Lower lobe of right lung (tissue), 2 donors: ENCODE data around the gene LRP8. TPM values are rescaled to one million over a fixed set of nuclear protein-coding genes. Genes with fewer than 3 reads are reported as not detected.
A peak's percentile ranks its signal among the peaks of the same experiment; 100 is the strongest.

Experiments used
- ATAC-seq, 2 donors: fragments of 200-7000 bp; cut with Tn5 transposase; one replicate each; pipeline ENCODE4 v1.9.1; 2020 to 2022; ENCODE audit warnings: mild to moderate bottlenecking in 2 of 2, moderate library complexity in 2 of 2
- DNase-seq: peaks from one replicate; pipeline ENCODE4 v3.0.0-alpha.2; 2020
- H3K27ac ChIP-seq: fragments of 200-600 bp; one replicate; pipeline ENCODE4 v1.8.0; 2022
- H3K27me3 ChIP-seq: fragments of 200-600 bp; one replicate; pipeline ENCODE4 v1.8.0; 2022; ENCODE audit warnings: low read depth
- H3K36me3 ChIP-seq: fragments of 200-600 bp; one replicate; pipeline ENCODE4 v1.8.0; 2022; ENCODE audit warnings: mild to moderate bottlenecking
- H3K4me1 ChIP-seq: fragments of 200-600 bp; one replicate; pipeline ENCODE4 v1.8.0; 2022
- H3K4me3 ChIP-seq: fragments of 200-600 bp; one replicate; pipeline ENCODE4 v1.8.0; 2022; ENCODE audit warnings: mild to moderate bottlenecking
- H3K9me3 ChIP-seq: fragments of 200-600 bp; one replicate; pipeline ENCODE4 v1.8.0; 2022
- intact Hi-C: fragments of 100-400 bp; cut with DNase I; formaldehyde crosslinking; loops from one replicate; pipeline ENCODE4 v1.11.0; 2022
- total RNA-seq: library from RNA; stranded (reverse); fragmentation: NEBNext Ultra II Directional; extraction: Animal tissue kit (Norgen Biotek cat#: 25700); gene quantifications from one replicate; pipeline ENCODE4 v1.2.1, GENCODE V29; 2021
- TF ChIP-seq, protein P1 (sequence below): fragments of 200-600 bp; IDR thresholded peaks from one replicate; pipeline ENCODE4 v1.8.0; 2022; ENCODE audit warnings: antibody characterized with exemption, mild to moderate bottlenecking
- donor health status: DM: no; HTN: yes; CAD: no; lungs with severe emphysema.

Gene LRP8
- total RNA-seq, 1 donor from 2014 or later = 9.2 TPM

DNA sequence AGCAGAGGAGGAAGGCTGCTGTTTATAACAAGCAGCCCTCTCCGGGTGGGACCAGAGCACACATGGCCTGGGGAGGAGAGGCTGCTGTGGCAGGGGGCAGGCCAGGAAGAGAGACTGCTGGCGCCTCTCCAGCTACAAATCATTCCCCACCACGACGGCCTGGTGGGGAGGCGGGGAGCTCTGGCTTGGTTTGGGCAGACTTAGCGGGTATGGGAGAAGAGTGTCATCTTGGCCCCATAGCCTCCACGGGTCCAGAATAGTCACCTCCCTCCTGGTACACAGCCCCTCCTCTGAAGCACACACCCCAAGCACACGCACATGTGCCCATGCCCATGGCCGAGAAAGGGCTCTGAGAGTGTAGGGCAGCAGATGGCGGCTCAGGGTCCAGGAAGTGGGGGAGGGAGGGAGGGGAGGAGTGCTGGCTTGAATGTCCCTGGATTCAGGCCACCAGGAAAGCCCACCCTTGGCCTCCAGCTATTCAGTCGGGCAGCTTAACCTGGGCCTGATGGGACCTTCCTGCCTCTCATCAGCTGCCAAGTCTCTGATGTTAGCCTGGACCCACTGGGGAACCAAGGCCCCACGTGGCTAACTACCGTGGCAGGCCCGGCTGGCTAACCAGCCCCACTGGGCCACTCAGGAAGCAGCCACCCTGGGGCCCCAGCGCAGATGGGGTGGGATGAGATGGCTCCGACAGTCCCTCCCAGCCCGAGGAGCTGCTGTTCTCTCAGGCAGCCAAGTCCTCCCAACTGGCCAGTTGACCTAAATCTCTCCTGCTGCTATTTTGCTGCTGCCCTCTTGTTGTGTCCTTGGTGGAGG, 10.9 kb downstream of the LRP8 start:
- Histone ChIP-seq H3K4me1 (no peaks in the 10 kb centered on the region), H3K9me3 (no peaks in the 10 kb centered on the region), H3K4me3 (no peak overlapping the region), H3K36me3 (no peaks in the 10 kb centered on the region), H3K27ac (no peak overlapping the region), H3K27me3 (no peaks in the 10 kb centered on the region)
- DNase-seq = peak; percentile 39
- intact Hi-C loops = no loop called here
- ATAC-seq = no peak
- TF ChIP-seq, protein P1, sequence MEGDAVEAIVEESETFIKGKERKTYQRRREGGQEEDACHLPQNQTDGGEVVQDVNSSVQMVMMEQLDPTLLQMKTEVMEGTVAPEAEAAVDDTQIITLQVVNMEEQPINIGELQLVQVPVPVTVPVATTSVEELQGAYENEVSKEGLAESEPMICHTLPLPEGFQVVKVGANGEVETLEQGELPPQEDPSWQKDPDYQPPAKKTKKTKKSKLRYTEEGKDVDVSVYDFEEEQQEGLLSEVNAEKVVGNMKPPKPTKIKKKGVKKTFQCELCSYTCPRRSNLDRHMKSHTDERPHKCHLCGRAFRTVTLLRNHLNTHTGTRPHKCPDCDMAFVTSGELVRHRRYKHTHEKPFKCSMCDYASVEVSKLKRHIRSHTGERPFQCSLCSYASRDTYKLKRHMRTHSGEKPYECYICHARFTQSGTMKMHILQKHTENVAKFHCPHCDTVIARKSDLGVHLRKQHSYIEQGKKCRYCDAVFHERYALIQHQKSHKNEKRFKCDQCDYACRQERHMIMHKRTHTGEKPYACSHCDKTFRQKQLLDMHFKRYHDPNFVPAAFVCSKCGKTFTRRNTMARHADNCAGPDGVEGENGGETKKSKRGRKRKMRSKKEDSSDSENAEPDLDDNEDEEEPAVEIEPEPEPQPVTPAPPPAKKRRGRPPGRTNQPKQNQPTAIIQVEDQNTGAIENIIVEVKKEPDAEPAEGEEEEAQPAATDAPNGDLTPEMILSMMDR = no peak

DNA sequence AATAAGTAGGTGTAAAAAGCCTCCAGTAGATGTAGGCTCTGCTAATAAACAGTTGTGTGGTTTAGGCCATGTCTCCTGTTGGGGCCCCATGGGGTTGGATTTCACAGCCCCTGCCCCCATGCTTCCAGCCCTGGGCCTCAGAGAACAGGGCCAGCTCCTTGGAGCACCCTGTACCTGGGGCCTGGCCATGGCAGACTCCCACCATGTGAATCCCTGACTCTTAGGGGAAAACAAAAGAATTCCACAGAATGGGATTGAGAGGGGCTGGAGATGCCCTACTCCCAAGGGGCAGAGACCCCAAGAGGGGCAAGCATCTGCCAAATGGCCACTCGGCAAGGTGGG, 11.5 kb downstream of the LRP8 start:
- intact Hi-C loops = no loop called here
- ATAC-seq = no peak
- TF ChIP-seq, protein P1 = no peak
- Histone ChIP-seq H3K9me3 (no peaks in the 10 kb centered on the region), H3K27me3 (no peaks in the 10 kb centered on the region), H3K36me3 (no peaks in the 10 kb centered on the region), H3K4me1 (no peaks in the 10 kb centered on the region), H3K27ac (no peak overlapping the region), H3K4me3 (no peak overlapping the region)
- no peak for DNase-seq

DNA sequence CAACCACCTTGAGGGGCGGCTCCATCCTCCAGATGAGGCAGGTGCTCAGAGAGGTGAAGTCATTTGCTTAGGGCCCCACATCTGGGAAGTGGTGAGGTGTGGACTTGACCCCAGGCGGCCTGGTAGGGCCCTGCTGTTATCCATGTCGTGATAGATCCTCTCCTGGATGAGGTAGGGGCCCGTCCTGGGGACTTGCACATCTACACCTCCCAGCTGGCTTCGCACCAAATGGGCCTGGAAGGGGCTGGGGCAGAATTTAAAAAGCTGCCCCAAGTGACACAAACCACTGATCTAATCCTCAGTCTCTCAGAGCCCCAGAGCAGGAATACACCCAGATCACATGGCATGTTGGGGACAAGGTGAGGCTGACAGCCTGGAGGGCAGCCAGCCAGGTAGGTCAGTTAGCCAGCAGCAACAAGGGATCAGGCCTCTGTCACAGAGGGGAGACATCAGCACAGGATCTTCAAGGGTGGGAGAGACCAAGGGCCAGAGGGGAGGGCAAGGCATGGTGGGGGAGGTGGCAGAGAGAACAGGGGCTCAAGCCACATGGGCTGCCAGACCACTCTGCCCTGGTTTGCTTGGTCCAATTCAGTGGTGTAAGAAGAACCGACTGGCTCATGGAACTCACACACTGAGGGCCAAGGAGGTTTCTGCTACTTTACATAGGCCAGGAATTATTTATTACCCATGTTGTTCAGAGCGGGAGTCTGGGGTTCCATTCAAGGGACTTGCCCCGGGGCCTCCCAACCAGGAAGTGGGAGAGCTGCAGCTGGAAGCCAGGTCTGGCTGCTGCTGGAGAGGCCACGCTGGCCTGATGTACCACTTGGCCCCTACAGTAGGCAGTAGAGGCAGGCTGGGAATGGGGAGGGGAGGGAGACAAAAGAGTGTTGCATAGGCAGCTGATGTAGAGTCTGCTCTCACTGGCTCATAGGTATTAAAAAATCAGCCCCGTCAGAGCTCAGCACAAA, 12.1 kb downstream of the LRP8 start:
- no peak overlapping the region for H3K4me3 ChIP-seq
- H3K36me3 ChIP-seq = no peaks in the 10 kb centered on the region
- TF ChIP-seq, protein P1 = no peak
- no peaks in the 10 kb centered on the region for H3K4me1 ChIP-seq
- H3K27ac ChIP-seq = no peak overlapping the region
- no peaks in the 10 kb centered on the region for H3K27me3 ChIP-seq
- no peak for ATAC-seq
- H3K9me3 ChIP-seq = no peaks in the 10 kb centered on the region
- intact Hi-C loops = no loop called here
- peak; percentile 41 for DNase-seq

DNA sequence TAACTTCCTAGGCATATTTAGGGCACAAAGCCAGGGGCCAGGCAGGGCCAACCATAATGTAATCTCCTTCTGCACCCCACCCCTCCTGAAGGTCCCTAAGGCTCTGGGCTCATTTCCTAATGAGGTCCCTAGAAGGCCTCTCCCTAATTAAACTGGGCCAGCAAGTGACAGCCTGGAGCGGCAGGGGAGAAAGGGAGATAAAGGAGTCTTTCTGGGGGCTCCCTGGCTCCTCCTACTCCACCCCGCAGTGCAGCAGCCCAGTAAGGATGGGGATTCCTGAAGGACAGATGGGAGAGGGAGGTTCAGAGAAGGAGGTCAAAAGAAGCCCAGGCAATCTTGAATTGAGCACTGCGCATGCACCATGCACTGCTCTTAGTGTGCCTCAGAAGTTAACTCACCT, 12.8 kb downstream of the LRP8 start:
- intact Hi-C loops = no loop called here
- TF ChIP-seq, protein P1 = no peak
- peak; percentile 6 for DNase-seq
- H3K27me3 ChIP-seq = no peaks in the 10 kb centered on the region
- no peak overlapping the region for H3K4me3 ChIP-seq
- no peak overlapping the region for H3K27ac ChIP-seq
- H3K4me1 ChIP-seq = no peaks in the 10 kb centered on the region
- H3K36me3 ChIP-seq = no peaks in the 10 kb centered on the region
- H3K9me3 ChIP-seq = no peaks in the 10 kb centered on the region
- no peak for ATAC-seq

DNA sequence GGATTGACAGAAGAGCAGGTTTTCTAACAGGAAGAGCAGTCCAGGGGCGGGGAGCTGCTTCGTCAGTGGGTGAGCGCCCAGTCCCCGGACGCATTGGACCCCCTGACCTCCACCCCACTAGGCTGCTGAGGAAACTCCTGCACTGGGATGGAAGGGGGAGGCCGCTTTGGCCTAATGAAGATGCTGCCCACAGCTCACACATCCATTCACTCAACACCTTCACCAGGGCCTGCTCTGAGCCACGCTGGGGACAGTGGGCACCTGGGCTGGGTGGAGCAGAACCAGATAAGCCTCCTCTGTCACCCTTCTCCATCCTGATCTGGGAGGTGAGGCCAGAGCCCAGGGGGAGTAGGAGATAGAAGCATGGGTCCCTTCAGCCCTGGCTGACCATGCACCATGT, 13.3 kb downstream of the LRP8 start:
- DNase-seq (peak; percentile 14), ATAC-seq (no peak)
- Histone ChIP-seq H3K27ac (no peak overlapping the region), H3K4me1 (no peaks in the 10 kb centered on the region), H3K4me3 (no peak overlapping the region), H3K9me3 (no peaks in the 10 kb centered on the region), H3K27me3 (no peaks in the 10 kb centered on the region), H3K36me3 (no peaks in the 10 kb centered on the region)
- intact Hi-C loops = no loop called here
- TF ChIP-seq, protein P1 = no peak
